Psoas muscle (tissue), 8 donors: ENCODE results near the gene ZBTB6. TPM values are rescaled to one million over a fixed set of nuclear protein-coding genes. Genes with fewer than 3 reads are reported as not detected.

Experiments used
- ATAC-seq, 4 donors: fragments of 200-7000 bp; cut with Tn5 transposase; one replicate each; pipeline ENCODE4 v1.9.1; 2020; ENCODE audit warnings: moderate library complexity in 3 of 4, mild to moderate bottlenecking in 2 of 4
- DNase-seq, 2 donors: peaks; one replicate each; pipeline ENCODE4 v3.0.0-alpha.2; 2020
- H3K27ac ChIP-seq: fragments of 200-600 bp; one replicate; pipeline ENCODE4 v1.8.0; 2022
- H3K27me3 ChIP-seq, 3 donors: fragments of 200-600 bp in 1 of 3; one replicate each; pipeline versions ENCODE4 v1.6.1 to v1.8.0; 2013 to 2022; ENCODE audit warnings: low read length in 2 of 3, mild to moderate bottlenecking in 2 of 3, moderate library complexity in 1 of 3; ENCODE audit not compliant: insufficient read depth in 3 of 3
- H3K36me3 ChIP-seq, 2 donors: fragments of 200-600 bp in 1 of 2; one replicate each; pipeline versions ENCODE4 v1.6.1 to v1.8.0; 2013 to 2022; ENCODE audit warnings: low read depth in 1 of 2, mild to moderate bottlenecking in 1 of 2, moderate library complexity in 1 of 2; ENCODE audit not compliant: insufficient read depth in 1 of 2
- H3K4me1 ChIP-seq: fragments of 200-600 bp; one replicate; pipeline ENCODE4 v1.8.0; 2022
- H3K4me3 ChIP-seq: fragments of 200-600 bp; one replicate; pipeline ENCODE4 v1.8.0; 2022; ENCODE audit warnings: mild to moderate bottlenecking
- H3K9me3 ChIP-seq: fragments of 200-600 bp; one replicate; pipeline ENCODE4 v1.8.0; 2022
- CTCF ChIP-seq: fragments of 200-600 bp; IDR thresholded peaks from one replicate; pipeline ENCODE4 v1.8.0; 2022; ENCODE audit warnings: antibody characterized with exemption
- WGBS, 3 donors: extraction: QIAGEN DNeasy Blood & Tissue Kit; methylation state at CpG; one replicate each; pipeline versions ENCODE4 v1.1.6 to v1.1.7; 2013; 5-methylcytosine and 5-hydroxymethylcytosine counted together
- intact Hi-C, 2 donors: fragments of 100-400 bp; cut with DNase I; formaldehyde crosslinking; loops; one replicate each; pipeline versions ENCODE4 v1.11.0 to v1.14.2; 2022
- polyA plus RNA-seq, 3 donors: library from polyadenylated mRNA; stranded (reverse); fragments of 200-250 nt; gene quantifications; one replicate each; pipeline ENCODE4 v1.2.3, GENCODE V29; 2013
- total RNA-seq, 4 donors: library from RNA; stranded (reverse); fragmentation: NEBNext Ultra II Directional in 2 of 4; extraction: Animal tissue kit (Norgen Biotek cat#: 25700) in 2 of 4; gene quantifications; one replicate each; pipeline versions ENCODE4 v1.2.1 to v1.2.4, GENCODE V29; 2021 to 2023
- donor health status: healthy with polysubstance abuse.
- donor health status: DM: no; HTN: no; CAD: no; lungs with moderate emphysema.
- donor health status: Bipolar disorder and iron deficiency.
- donor health status: healthy.
- donor health status: DM: yes; HTN: yes; CAD: no.
- donor health status: DM: no; HTN: no; CAD: no.
- donor health status: DM: no; HTN: no; CAD: no.
- donor health status: DM: yes; HTN: yes; CAD: no.

The ZBTB6 gene
- total and polyA plus RNA-seq, 7 donors = 3.9 to 12.6 (median 6.2) TPM

GRCh38 chr9:122930541-122931225 lies 17.6 kb upstream of the ZBTB6 start:
- peaks cover 35% of the 10 kb centered on the region for H3K4me1 ChIP-seq
- intact Hi-C loops = loop anchor here in 1 of 2 donors (10.0 kb wide), 1 partner anchor 64 kb away; no protein-coding TSS in a partner anchor
- ATAC-seq (no peak), DNase-seq (no peak)
- no peaks in the 10 kb centered on the region for H3K9me3 ChIP-seq
- WGBS, 3 donors = 20 to 24% (median 20%) methylated on average over 10 of the region's 10 CpGs
- no peak for TF ChIP-seq CTCF
- no peaks in the 10 kb centered on the region for H3K27me3 ChIP-seq
- H3K4me3 ChIP-seq = peak overlapping the region; percentile 96
- H3K36me3 ChIP-seq = peaks cover 0 to 3% of the 10 kb centered on the region in 2 donors
- peak overlapping the region; percentile 92 for H3K27ac ChIP-seq

- H3K27ac ChIP-seq = no peak overlapping the region
- WGBS, 3 donors = 43 to 81% (median 57%) methylated on average over 1 of the region's 1 CpG
- intact Hi-C loops = loop anchor here in 1 of 2 donors (10.0 kb wide), 1 partner anchor 65 kb away; no protein-coding TSS in a partner anchor
- no peak for TF ChIP-seq CTCF
- peak overlapping the region; percentile 96 for H3K4me3 ChIP-seq
- peaks cover 0 to 3% of the 10 kb centered on the region in 2 donors for H3K36me3 ChIP-seq
- DNase-seq = no peak
- no peak for ATAC-seq
- peaks cover 35% of the 10 kb centered on the region for H3K4me1 ChIP-seq
- no peaks in the 10 kb centered on the region for H3K27me3 ChIP-seq
- H3K9me3 ChIP-seq = no peaks in the 10 kb centered on the region
These were observed 16.8 kb upstream of the ZBTB6 start for GRCh38 chr9:122929796-122930354.

- no peak for ATAC-seq
These were observed 10.8 kb upstream of the ZBTB6 start for GRCh38 chr9:122923947-122924346.

GRCh38 chr9:122922713-122923112 lies 9.6 kb upstream of the ZBTB6 start:
- H3K4me1 ChIP-seq = no peaks in the 10 kb centered on the region

More at GRCh38 chr9:122923947-122924346, 10.8 kb upstream of the ZBTB6 start:
- Histone ChIP-seq H3K27ac (no peak overlapping the region), H3K36me3 (peaks cover 0 to 27% of the 10 kb centered on the region in 2 donors), H3K9me3 (no peaks in the 10 kb centered on the region), H3K27me3 (no peaks in the 10 kb centered on the region), H3K4me3 (no peak overlapping the region), H3K4me1 (peaks cover 2% of the 10 kb centered on the region)
- intact Hi-C loops = no loop called here
- no peak for TF ChIP-seq CTCF
- WGBS, 3 donors = 87 to 95% (median 92%) methylated on average over 3 of the region's 3 CpGs
- no peak for DNase-seq

More at GRCh38 chr9:122922713-122923112, 9.6 kb upstream of the ZBTB6 start:
- 86 to 92% (median 89%) methylated on average over 8 of the region's 8 CpGs for WGBS, 3 donors
- Histone ChIP-seq H3K27me3 (no peaks in the 10 kb centered on the region), H3K36me3 (peaks cover 0 to 31% of the 10 kb centered on the region in 2 donors), H3K27ac (no peak overlapping the region), H3K9me3 (no peaks in the 10 kb centered on the region), H3K4me3 (no peak overlapping the region)
- intact Hi-C loops = no loop called here
- DNase-seq (no peak), ATAC-seq (no peak)
- TF ChIP-seq CTCF = no peak
